VCaP (cell line): ENCODE measurements around the gene CEACAM19.

ENCODE experiments used
- H3K27ac ChIP-seq: fragments of 450-650 bp; 2 replicates; pipeline ENCODE4 v1.5.1; 2017
- CTCF ChIP-seq: fragments of 450-650 bp; conservative IDR thresholded peaks from 2 replicates; pipeline ENCODE4 v1.5.1; 2017; ENCODE audit warnings: mild to moderate bottlenecking, moderate library complexity

Gene CEACAM19

DNA sequence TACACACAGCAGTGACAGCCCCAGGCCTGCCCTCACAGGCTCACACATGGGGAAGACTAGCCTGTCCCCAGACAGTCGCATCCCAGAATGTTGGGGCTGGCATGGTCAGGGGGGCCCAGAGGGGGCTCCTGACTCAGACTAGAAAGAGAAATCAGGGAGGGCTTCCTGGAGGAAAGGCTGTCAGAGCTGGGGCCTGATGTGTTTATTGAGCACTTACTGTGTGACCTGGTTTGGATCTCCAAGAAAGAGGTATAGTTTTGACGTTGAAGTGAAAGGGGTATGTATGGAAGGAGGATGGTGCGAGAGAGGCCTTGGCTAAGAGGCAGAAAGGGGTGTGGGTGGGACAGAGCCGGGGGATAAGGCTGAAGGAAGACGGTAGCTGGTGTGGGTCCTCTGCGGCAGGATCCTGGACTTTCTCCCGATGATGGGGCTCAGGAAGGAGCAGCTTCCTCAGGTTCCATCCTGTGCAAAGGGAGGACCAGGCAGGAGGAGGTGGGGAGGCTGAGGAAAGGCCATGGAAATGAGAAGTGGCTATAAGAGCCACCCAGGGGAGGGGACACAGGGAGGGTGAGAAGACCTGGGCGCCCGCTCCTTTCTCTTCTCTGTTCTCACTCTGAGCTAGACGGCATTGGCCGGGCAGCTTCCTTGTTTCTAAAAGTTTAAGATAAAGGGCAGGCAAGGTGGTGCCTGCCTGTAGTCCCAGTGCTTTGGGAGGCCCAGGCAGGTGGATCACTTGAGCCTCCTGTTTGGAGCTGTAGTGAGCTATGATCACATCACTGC lies 61.1 kb downstream of the CEACAM19 start:
- H3K27ac ChIP-seq = no peak overlapping the region
- no peak for TF ChIP-seq CTCF
